Activated T-cell treated with anti-CD3 and anti-CD28 coated beads for 4 hours (primary cell): ENCODE data around the gene EZR.
"Not testable (repeated sequence)": the region's sequence is repeated elsewhere in the genome, so short reads cannot be mapped to it uniquely, and the experiment has no call there.

Source experiments
- DNase-seq: peaks from one replicate; pipeline ENCODE4 v3.0.0-alpha.2; 2020

EZR gene

DNA sequence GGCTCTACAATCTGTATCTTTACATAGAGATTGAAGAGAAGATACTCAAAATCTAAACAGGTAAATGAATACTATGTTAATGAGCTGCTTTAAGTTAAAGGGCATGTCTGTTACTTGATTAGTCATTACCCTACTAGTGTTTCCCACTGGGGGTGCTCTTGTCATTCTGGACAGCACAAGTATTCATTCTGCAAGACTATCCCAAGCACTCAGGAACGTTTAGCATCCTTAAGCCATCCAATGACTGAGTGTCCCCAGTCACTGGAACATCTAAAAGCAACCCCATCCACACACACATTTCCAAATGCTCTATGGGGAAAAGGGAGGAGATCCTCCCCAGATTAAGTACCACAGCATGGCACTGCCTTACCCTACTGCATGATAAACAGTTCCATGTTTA, 25.7 kb downstream of the EZR start:
- no peak for DNase-seq

DNA sequence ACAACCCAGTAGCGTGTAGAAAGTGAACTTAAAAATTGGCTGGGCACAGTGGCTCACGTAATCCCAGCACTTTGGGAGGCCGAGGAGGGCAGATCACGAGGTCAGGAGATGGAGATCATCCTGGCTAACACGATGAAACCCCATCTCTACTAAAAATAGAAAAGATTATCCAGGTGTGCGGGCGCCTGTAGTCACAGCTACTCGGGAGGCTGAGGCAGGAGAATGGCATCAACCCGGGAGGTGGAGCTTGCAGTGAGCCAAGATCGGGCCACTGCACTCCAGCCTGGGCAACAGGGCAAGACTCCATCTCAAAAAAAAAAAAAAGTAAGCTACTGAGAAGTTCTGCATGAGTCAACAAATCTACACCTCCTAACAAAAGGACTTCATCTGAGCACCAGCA, 26.7 kb downstream of the EZR start:
- not testable (repeated sequence) for DNase-seq

DNA sequence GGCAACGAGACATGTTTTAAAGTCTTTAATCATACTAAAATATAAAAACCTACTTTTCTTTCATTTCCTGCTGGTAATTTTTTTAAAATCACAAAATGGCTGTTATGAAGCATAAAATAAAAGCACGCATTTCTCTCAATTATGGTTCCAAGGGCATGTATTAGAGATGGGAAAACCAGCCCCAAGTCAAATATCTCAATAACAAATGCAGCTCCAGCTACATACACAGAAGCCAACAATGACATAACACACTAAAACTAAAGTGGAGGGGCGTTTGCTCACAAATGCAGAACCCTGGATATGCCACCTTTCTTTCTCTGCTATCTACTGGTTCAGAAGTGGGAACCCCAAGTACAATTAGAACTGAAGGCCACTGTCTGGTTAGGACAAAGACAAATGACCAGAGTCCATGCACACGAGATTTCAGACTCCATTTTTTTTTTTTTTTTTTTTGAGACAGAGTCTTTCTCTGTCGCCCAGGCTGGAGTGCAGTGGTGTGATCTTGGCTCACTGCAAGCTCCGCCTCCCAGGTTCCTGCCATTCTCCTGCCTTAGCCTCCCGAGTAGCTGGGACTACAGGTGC, 27.8 kb downstream of the EZR start:
- no peak for DNase-seq

DNA sequence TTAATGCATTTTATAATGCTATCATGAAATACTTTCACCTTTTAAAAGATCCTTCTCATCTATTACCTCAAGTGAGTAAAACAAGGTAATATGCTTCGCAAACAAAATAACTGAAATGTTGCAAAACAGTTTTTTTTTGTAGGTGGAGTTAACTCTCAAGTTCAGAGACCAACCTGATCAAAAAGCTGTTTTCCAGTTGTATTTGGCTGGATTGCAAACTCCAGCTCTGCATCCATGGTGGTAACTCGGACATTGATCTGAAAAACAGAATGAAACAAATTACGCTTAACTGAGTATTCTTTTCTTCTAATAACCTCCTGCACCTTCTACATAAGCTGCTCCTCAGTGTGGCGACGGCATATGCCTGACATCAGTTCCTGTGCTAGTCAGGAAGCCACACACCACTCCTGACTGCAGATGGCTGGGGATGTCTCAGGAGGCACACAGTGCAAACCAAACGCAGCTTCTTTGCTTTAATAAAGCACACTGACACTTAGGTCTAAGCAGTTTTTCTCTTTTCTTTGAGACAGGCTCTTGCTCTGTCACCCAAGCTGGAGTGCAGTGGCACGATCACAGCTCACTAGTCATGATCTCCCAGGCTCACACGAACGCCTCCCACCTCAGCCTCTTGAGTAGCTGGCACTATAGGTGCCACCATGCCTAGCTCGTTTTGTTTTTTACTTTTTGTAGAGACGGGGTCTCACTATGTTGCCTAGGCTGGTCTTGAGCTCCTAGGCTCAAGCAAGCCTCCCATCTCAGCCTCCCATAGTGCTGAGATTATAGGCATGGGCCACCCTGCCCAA, 29.9 kb downstream of the EZR start:
- no peak for DNase-seq

DNA sequence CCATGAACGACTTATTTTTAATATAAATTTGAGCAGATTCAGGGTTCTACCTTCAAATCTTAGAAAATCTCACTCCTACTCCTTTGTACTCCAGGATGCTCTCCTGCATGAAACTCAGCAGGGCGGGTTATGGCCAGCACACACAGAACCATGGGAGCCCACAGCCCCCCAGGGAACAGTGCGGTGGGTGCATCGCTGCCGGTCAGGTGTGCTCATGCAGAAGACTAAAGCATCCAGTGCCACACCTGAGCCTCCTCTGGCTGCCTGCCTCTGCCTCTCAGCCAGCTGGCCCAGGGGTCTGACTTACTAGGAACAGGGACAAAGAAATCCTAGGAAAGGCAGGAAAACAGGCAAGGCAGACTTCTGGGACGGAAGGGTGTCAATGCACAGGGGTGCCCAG, 31.8 kb downstream of the EZR start:
- no peak for DNase-seq

DNA sequence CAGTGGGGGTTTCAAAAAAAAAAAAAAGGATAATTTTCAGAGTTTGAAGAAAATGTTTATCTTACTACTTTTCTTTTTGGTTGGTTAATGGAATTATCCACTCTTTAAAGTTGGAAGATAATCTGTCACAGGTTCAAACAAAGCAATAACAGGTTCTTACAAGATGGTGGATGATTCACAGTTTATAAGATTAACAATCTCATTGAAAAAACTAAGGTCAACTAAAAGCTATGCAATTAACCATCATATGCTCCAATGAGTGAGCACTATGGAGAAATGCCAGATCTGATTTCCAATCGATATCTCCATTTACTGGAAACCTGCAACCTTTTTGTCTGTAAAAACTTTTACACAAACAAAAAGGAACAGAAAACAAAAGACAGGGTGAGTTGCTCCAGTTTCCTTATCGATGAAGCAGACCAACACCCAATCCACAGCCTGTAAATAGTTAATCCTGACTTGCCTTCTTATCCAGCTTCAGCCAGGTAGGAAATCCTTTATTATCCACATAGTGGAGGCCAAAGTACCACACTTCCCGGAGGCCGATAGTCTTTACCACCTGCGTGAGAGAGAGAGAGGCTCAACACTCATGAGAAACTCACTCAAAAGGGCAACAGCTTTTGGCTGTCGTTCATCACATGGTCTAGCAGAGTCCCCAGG, 32.4 kb downstream of the EZR start:
- DNase-seq = no peak

DNA sequence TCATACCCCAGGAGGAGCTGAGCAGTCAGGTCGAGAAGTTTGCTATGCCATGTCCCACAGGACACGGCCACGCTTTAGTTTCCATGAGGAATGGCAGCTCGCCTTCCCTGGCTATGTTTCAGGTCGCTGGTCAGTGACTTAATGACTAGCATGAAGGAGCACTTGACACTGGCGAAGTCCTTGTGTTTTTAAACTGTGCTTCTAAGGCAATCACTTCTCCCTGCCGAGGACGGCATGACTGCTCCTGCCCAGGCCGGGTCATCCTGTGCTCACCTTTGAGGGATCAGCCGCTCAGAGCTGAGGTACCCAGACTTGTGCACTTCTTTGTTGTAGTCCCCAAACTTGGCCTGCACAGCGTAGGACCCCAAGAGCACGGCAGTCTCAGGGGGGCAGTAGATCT, 34.1 kb downstream of the EZR start:
- no peak for DNase-seq

DNA sequence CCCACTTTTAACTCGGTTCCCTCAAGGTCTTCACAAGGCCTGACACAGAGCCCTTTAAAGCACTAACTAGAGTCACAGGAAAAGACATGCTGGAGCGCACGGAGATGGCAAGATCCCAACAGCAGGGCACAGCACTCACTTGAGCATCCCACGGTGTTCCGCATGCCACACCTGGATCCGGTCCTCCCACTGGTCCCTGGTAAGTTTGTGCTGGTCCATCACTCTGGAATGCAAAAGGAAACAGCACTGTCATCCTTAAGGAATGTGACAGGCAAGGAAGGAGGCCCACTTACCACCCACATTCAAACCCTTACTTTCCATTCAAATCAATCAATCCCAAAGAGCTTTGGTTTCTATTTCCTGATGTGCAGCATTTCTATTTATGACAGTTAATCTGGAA, 34.7 kb downstream of the EZR start:
- no peak for DNase-seq

DNA sequence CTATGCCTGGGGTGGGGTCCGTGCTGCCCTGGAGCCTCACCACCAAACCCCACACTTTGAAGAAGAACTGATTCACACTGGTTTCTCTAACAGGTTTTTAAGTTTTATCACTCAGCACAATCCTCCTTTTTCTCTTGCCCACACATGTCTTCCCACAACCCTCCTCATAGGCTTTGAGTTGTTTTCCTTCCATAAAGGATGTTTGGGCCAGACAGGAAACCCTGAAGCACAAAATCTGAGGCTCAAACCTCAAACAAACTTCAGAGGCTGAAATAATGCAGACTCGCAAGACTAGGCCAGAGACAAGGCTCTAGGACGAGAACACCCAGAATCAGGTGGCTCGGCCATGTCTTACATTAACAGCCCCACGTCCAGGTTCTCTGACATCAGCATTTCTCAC, 35.3 kb downstream of the EZR start:
- no peak for DNase-seq

DNA sequence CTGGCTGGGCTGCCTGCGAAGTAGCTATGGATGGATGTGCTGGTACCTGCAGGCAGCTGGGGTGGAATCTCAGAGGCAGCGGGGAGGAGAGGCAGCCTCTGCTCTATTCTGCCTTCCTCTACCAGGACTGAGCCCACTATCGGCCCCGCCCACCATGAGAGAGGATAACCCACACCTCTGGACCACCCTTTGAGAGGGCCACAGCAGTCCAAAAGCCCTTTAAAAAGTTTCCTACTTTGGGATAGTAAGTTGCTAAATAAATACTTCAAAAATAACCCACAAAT, 36.1 kb downstream of the EZR start:
- DNase-seq = no peak

DNA sequence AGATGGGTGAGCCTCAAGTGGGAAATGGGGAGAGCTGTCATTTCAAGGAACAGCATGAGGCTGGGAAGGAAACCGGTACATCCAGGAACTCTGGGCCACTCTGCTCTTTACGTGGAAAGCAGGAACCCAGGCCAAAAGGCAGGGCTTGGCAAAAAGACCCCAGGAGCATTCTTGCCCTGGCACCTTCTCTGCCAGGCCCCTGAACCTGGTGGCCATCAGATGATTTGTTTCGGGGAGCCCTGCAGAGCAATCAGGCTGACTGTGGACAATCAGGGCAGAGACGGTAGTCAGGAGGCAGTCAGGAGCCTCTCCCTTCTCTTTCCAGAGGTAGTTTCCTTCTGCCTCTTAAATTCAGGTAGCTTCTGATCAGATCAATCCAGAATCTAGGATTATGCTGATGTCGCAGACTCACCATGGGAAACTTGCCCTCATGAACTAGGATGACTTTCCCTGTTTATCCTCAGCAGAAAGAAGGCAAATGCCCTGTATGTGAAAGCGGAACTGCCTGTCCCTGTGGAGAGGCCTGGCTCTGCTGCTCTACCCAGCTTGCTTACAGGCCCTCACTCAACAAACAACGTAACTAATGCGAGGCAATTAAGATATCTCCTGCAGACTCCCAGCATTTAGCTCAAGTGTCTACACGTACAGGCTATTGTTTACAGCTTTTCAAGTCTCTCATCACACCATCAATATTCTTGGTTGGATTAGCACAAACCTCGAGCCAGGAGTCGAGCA, 36.6 kb downstream of the EZR start:
- DNase-seq = no peak

DNA sequence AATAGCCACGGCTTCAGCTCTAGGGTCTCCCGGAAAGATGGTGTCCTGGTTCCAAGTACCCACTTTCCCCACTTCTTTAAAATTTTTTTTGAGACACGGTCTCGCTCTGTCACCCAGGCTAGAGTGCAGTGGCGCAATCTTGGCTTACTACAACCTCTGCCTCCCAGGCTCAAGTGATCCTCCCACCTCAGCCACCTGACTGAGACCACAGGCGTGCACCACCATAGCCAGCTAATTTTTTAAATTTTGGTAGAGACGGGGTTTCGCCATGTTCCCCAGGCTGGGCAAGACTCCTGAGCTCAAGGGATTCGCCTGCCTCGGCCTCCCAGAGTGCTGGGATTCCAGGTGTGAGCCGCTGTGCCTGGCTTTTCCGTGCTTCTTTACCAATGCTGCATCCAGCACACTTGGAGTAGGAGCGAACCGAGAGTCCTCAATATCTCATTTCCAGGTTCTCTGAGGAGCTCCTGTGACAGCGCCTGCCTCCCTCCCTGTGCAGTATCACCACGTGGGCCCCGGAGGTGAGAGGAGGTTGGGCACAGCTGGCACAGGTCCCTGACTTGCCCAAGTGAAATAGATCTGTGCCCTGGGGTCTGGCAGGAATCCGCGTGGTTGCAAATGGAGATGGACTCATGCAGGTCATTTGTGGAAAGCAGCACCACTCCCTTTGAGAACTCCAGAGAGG, 37.3 kb downstream of the EZR start:
- DNase-seq = no peak

DNA sequence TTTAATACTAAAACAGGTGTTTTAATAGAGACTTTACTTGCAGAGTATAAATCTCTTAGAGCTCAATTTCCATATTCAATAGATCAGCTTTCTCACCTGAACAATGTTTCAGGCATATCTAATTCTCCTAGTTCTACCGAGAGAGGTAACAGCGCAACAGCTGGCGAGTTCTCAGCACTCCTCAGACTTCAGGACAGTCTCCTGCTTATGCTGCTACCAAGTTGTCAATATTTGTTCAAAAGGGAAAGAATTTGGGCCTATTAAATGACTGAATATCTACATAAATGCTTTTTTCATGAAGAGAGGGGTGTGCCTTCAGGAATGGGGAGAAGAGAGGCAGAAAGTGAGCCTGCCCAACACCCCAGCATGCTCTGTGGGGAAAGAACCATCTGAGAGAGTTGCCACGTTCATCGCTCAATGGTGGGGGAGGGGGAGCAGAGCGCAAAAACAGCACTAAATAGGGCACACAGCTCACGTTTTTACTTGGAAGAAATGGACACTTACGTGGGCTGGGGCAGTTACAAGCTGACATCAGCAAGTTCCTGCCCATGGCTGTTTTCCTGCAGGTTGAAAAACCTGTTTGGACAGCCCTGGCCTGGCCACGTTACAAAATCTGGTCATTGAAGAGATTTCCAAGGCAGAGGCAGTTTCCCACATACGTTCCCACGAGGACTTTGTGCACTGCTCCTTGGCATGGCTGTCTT, 38.0 kb downstream of the EZR start:
- no peak for DNase-seq

DNA sequence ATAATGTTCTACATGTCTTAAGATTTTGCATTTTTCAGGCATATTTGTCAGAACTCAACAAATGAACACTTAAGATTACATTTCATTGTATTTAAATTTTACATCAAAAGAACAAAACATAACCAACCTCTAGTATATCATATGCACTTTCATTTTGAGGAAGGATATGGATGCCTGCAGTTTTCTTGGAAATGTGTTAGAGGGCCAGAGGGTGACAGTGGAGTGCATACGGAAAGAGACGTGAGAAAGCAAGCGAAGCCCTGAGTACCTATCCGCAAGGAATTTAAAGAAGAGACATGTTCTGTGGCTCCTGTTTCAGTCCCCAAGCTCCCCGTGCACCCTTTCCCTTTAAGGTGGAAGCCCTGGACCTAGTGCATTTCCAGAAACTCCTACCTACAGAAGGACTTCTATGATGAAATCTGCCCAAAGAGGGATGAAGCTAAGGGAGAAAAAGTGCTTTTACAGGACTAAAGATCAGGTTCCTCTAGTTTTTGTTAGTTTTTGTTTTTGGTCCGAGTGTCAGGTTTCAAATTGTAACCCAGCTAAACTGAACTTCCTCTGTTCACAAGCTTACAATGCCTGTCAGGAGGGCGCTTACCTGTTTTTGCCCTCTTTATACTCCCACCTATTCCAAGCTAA, 38.8 kb downstream of the EZR start:
- DNase-seq = no peak

DNA sequence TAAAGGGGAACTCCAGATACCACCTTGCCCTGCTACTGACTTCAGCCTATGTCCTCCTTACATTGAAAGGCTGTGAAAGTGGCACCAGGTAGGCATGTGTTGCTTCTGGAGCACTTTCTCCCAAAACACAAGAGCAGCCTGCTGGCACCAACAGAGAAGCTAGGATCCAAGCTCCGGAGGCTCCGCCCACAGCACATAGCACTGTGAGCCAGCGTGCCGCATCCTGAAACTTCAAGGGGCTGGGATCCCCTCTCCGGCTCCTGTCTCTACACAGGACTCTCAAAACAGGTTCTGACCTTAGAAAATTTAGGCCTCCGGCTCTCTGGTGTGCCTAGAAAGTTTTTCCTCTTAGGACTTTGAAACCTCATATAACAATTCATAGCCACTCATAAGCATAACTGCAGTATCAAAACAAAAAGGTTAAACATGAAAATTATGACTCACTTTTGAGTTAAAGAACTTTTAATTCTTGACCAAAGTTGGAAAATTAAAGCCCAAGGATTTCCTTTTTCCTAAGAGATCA, 41.1 kb downstream of the EZR start:
- no peak for DNase-seq

DNA sequence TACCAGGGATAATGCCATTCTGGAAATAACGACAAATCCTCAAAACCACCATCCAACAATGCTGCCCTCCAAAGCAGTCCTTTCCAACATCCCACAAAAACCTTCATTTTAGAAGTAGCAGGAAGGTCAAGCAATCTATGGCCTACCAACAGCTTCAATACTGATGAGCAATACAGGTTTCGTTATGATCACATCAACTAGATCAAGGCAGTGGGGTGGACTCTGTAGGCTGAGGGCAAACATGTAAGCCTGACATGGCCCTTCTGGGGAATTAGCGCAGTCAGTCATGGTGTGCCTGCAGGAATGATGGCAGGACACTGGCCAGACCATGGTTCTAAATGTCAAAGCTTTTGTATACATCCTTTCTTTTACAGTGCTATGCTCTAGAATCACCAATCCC, 41.7 kb downstream of the EZR start:
- no peak for DNase-seq

DNA sequence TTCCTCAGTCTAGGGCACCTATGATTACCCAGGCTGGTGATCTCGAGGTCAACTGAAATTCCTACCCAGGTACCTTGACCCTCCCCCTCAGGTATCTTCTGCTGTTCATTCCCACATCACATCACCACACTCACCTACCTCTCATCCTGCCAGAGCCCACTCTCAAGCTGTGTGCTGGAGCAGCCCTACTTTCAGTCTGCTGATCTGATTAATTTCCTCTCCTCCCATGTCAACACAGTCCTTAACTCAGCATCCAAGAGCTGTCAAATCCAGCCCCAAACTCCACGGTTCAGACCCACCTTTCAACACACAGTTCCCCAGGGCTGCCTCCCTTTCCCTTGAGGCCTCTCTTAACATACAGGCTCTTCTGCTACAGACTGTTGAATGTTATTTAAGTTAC, 42.4 kb downstream of the EZR start:
- DNase-seq = no peak

DNA sequence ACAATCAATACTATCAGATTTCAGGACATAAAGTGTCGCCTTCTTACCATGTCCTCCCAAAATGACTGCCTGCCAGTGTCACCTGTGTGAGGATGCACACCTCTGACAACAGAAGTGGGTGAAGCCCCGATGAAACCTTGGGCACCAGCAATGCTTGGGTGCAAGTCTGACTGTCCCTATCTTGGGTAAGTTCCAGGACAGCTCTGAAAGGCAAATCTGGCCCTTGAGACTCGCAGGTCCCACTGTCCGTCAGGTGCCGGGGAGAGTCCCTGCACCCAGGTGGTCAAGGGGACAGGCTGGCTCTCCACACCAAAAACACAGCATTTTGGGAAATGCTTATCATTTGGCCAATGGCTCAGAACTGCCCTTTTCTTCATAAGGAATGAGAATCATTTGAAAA, 43.3 kb downstream of the EZR start:
- no peak for DNase-seq

DNA sequence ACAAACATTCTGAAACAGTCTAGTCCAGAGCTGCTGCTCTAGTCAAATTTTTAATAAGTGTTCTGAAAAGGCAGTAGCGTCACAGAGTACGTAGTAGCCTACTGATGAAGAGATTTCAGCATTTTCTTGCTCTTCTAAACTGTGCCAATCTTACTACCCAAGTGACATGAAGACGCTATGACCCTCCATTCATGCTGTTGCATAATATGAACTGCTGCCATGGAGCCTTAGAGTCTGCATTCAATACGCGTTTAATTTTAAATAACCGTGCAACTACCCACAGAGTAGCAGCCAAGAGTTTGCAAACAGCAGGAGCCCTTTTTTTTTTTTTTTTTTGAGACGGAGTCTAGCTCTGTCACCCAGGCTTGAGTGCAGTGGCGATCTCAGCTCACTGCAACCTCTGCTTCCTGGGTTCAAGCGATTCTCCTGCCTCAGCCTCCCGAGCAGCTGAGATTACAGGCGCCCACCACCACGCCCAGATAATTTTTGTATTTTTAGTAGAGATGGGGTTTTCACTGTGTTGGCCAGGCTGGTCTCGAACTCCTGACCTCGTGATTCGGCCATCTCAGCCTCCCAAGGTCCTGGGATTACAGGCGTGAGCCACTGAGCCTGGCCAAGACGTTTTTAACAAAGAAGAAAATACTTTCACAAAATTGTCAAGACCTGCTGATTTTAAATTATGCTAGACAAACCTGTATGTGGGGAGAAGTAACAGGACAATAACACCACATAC, 44.3 kb downstream of the EZR start:
- no peak for DNase-seq

DNA sequence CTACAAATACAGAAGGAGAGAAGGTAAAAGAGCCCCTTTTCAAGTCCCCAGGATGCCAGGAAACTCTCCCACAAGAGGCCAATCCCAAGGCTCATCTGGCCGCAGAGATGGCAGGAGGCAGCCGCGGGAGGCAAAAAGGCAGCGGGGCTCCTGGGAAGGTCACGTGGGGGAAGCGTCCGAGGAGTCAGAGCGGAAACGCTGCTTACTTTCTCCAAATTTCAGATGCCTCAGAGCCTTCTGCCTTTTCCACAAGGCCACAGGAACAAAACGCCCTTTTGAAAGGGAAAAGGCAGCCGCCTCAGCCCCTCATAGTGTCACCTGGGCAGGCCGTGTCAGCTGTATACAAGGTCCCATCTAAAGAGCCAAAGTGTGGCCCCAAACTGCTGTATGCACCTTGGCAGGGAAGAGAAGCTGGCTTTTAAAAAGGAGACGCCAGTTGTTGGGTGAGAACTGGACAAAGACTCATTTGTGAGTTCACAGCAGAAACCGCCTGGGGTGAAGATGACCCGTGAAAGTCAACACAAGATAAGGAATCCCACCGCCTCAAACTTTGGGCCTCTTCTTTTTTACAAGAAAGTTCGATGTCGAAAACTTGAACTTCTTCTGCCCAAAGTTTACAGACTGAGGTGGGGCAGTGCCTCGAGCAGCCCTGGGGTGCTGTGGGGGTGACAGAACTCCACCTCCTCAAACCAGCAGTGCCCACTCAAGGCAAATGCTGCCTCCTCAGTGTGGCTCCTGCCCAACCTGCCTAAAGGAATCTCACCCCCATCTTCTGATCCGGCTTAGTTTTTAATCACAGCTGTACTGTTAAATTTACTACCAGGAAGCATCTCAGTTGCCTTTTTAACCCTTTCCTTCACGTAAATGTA, 45.4 kb downstream of the EZR start:
- DNase-seq = no peak
